Mesendoderm (in vitro differentiated cells): ENCODE results near the gene MBNL1.

ENCODE experiments used
- DNase-seq: peaks from one replicate; pipeline ENCODE4 v3.0.0; 2013
- H2AK5ac ChIP-seq: 2 replicates; pipeline ENCODE4 v1.6.1; 2013; ENCODE audit warnings: low read length, inconsistent platforms
- H2BK120ac ChIP-seq: 2 replicates; pipeline ENCODE4 v1.6.1; 2013; ENCODE audit warnings: low read depth, mild to moderate bottlenecking, low read length, moderate library complexity, mixed read lengths
- H2BK15ac ChIP-seq: replicated peaks from 2 replicates; pipeline ENCODE4 v1.6.1; 2013; ENCODE audit warnings: low read depth, mild to moderate bottlenecking, moderate library complexity
- H2BK5ac ChIP-seq: 2 replicates; pipeline ENCODE4 v1.6.1; 2013; ENCODE audit warnings: low read length, inconsistent platforms
- H3K18ac ChIP-seq: 2 replicates; pipeline ENCODE4 v1.6.1; 2013; ENCODE audit warnings: mild to moderate bottlenecking, low read length, mixed read lengths
- H3K23ac ChIP-seq: one replicate; pipeline ENCODE4 v1.6.1; 2013; ENCODE audit warnings: low read length
- H3K27ac ChIP-seq: 2 replicates; pipeline ENCODE4 v1.5.1; 2013; ENCODE audit warnings: low read depth, mild to moderate bottlenecking, inconsistent platforms, low read length, moderate library complexity
- H3K27me3 ChIP-seq: 2 replicates; pipeline ENCODE4 v1.6.1; 2013; ENCODE audit warnings: low read length, control low read depth, mild to moderate bottlenecking, inconsistent platforms; ENCODE audit not compliant: insufficient read depth, poor library complexity
- H3K36me3 ChIP-seq: 2 replicates; pipeline ENCODE4 v1.6.1; 2013; ENCODE audit warnings: low read length, inconsistent platforms; ENCODE audit not compliant: control insufficient read depth, insufficient read depth
- H3K4ac ChIP-seq: one replicate; pipeline ENCODE4 v1.6.1; 2013; ENCODE audit warnings: low read depth, mild to moderate bottlenecking, low read length, moderate library complexity
- H3K4me1 ChIP-seq: 2 replicates; pipeline ENCODE4 v1.6.1; 2013; ENCODE audit warnings: low read depth, low read length, inconsistent platforms; ENCODE audit not compliant: control insufficient read depth
- H3K4me2 ChIP-seq: 2 replicates; pipeline ENCODE4 v1.6.1; 2013; ENCODE audit warnings: low read length
- H3K4me3 ChIP-seq: 2 replicates; pipeline ENCODE4 v1.5.1; 2013; ENCODE audit warnings: mild to moderate bottlenecking, low read length
- H3K56ac ChIP-seq: one replicate; pipeline ENCODE4 v1.6.1; 2013; ENCODE audit warnings: low read length
- H3K79me1 ChIP-seq: 2 replicates; pipeline ENCODE4 v1.6.1; 2013; ENCODE audit warnings: low read length, inconsistent platforms
- H3K79me2 ChIP-seq: 2 replicates; pipeline ENCODE4 v1.6.1; 2013; ENCODE audit warnings: mild to moderate bottlenecking, low read length; ENCODE audit not compliant: control insufficient read depth, insufficient read depth
- H3K9ac ChIP-seq: 2 replicates; pipeline ENCODE4 v1.6.1; 2013; ENCODE audit warnings: low read length, inconsistent platforms
- H4K5ac ChIP-seq: one replicate; pipeline ENCODE4 v1.6.1; 2013; ENCODE audit warnings: low read length
- H4K8ac ChIP-seq: one replicate; pipeline ENCODE4 v1.6.1; 2013; ENCODE audit warnings: low read depth, mild to moderate bottlenecking, control low read depth, low read length, moderate library complexity
- WGBS: extraction: QIAGEN DNeasy Blood & Tissue Kit; methylation state at CpG from one replicate; pipeline ENCODE4 v1.1.7; 2013; ENCODE audit warnings: low lambda C conversion rate, missing lambda C conversion rate; ENCODE audit not compliant: insufficient coverage; ENCODE audit errors: extremely low coverage; 5-methylcytosine and 5-hydroxymethylcytosine counted together

MBNL1 gene

DNA sequence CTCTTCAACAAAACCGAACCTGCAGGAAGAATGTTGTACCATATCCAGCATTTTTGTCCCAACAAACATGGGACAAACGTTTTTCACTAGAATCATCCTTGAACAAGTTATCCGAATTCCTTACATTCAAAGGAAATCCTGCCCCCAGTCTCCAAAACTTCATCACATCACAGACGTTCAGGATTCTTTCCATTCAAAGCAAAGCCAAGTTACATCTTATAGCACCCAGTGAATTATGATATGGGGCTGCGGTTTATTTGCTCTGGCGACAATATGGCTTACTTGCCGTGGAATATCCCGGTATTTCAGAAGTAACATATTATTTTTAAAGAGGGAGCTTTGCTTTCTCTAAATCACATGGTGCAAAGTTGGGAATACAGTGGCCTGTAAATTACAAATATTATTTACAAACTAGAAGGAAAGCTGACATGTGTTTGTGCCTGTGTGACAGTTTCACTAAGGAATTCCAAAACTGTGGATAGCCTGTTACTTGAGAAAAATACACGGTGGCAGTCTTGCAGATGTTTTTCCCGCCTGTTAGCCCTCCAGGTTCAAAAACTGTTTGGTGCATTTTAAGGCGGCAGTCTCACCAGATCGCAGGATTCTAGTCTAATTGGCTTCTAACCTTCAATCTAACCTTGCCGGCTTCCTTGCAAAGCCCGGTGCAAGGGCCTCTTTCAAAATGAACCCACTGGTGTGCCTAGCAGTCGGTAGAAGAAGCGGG, 736 bp upstream of the MBNL1 start:
- Histone ChIP-seq H3K18ac (peak overlapping the region; percentile 54), H3K36me3 (no peaks in the 10 kb centered on the region), H2BK15ac (no peak overlapping the region), H3K4ac (no peak overlapping the region), H3K9ac (peak overlapping the region; percentile 57), H3K27me3 (peaks cover 4% of the 10 kb centered on the region), H4K8ac (no peak overlapping the region), H4K5ac (no peak overlapping the region), H3K56ac (peak overlapping the region; percentile 74), H3K4me2 (peak overlapping the region; percentile 70), H3K79me2 (peaks cover 6% of the 10 kb centered on the region), H2AK5ac (no peak overlapping the region), H3K79me1 (no peaks in the 10 kb centered on the region), H2BK120ac (no peak overlapping the region), H3K4me3 (no peak overlapping the region), H3K4me1 (no peaks in the 10 kb centered on the region), H3K27ac (peak overlapping the region; percentile 63), H3K23ac (no peak overlapping the region), H2BK5ac (no peak overlapping the region)
- DNase-seq = no peak
- no CpG with 5 or more reads among the region's 16 CpGs for WGBS

DNA sequence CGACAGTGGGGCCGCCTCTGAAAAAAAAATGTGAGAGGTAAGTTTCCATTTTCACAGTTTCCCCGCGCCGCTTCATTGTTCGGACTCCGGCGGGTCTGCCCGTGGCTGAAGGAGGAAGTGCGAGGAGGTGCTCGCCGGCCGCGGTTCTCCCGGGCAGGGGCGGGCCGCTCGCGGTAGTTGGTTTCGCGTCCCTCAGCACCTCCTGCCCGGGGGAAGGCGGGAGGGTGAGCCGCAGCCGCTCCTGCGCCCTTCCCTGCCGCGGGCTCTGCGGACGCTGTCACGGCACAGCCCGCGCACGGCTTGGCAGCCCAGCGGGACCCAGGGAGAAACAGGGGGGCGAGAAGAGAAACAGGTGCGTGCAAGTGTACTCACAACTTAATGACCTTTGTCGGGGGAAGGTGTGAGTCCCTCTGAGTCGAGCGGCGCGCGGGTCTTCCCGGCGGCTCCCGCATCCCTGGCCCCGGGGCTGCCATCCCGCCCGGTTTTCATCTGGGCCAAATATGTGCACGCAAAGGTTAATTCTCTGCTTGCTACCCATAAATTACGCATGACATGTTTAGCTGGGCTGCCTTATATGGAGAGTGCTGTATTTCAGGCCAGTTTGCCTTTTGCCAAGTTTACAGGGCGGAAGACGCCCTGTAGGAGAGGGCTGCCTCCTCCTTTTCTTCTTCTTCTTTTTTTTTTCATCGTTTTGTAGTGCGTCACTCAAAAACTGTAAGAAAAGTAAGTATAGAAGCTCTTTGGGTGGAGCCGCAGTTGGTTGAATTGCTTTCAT, 514 bp downstream of the MBNL1 start:
- Histone ChIP-seq H3K4me2 (peak overlapping the region; percentile 92), H3K27ac (peak overlapping the region; percentile 77), H2AK5ac (no peak overlapping the region), H3K9ac (peak overlapping the region; percentile 59), H2BK120ac (no peak overlapping the region), H4K5ac (no peak overlapping the region), H2BK15ac (no peak overlapping the region), H3K79me1 (no peaks in the 10 kb centered on the region), H3K79me2 (peaks cover 6% of the 10 kb centered on the region), H3K23ac (no peak overlapping the region), H3K4ac (no peak overlapping the region), H3K4me3 (peak overlapping the region; percentile 66), H3K18ac (peak overlapping the region; percentile 54), H3K27me3 (peaks cover 2% of the 10 kb centered on the region), H3K56ac (peak overlapping the region; percentile 77), H2BK5ac (no peak overlapping the region), H3K36me3 (no peaks in the 10 kb centered on the region), H4K8ac (no peak overlapping the region), H3K4me1 (no peaks in the 10 kb centered on the region)
- DNase-seq = peak; percentile 37
- no CpG with 5 or more reads among the region's 56 CpGs for WGBS

DNA sequence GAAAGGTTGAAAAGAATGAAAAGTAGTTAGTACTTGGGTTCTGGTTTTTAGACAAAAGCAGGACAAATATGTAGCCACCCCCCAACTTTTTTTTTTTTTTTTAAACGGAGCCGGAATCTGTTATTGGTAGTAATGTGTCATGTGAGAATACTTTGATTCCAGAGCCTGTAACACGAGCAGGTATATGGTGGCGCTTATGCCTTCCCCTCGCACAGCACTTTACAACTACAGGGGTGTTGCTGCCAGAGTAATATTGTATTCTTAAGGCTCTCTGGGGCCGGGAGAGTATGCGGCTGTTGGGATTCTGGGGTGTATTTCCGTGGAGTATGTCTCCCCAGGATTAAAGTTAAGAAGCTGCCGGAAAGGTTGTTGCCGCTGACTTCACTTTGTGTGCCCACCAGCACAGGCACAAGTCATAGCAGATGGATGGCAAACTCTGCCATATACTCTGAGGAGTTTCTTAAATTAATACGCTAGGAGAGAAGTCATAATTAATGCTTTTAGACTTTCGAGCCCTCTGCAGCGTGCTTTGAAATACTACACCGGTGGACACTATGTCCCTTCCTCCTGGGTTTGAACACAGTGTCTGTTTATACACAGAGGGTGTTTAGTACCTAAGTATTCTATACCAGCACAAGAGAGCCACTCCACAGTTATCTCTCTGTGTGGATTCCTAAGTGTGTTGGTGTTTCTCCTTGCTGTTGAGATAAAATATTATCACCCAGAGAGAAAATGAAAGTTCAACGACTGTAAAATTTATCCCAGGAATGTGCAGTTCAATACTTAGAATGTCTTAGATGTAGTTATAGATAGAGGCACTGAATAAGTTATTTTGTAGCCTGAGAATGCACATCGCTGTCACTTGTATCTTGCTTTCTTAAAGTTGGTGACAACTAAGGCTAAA, 1.4 kb downstream of the MBNL1 start:
- H3K27ac ChIP-seq = no peak overlapping the region
- no peak overlapping the region for H3K4me3 ChIP-seq
- H2BK120ac ChIP-seq = no peak overlapping the region
- peak overlapping the region; percentile 92 for H3K4me2 ChIP-seq
- no peak overlapping the region for H4K5ac ChIP-seq
- H2BK5ac ChIP-seq = no peak overlapping the region
- H3K4ac ChIP-seq = no peak overlapping the region
- H2BK15ac ChIP-seq = no peak overlapping the region
- peak; percentile 26 for DNase-seq
- H3K79me2 ChIP-seq = peaks cover 6% of the 10 kb centered on the region
- no CpG with 5 or more reads among the region's 16 CpGs for WGBS
- no peak overlapping the region for H3K18ac ChIP-seq
- peaks cover 2% of the 10 kb centered on the region for H3K27me3 ChIP-seq
- H3K79me1 ChIP-seq = no peaks in the 10 kb centered on the region
- H3K9ac ChIP-seq = peak overlapping the region; percentile 59
- H2AK5ac ChIP-seq = no peak overlapping the region
- no peaks in the 10 kb centered on the region for H3K4me1 ChIP-seq
- H3K36me3 ChIP-seq = no peaks in the 10 kb centered on the region
- peak overlapping the region; percentile 77 for H3K56ac ChIP-seq
- no peak overlapping the region for H4K8ac ChIP-seq
- no peak overlapping the region for H3K23ac ChIP-seq

DNA sequence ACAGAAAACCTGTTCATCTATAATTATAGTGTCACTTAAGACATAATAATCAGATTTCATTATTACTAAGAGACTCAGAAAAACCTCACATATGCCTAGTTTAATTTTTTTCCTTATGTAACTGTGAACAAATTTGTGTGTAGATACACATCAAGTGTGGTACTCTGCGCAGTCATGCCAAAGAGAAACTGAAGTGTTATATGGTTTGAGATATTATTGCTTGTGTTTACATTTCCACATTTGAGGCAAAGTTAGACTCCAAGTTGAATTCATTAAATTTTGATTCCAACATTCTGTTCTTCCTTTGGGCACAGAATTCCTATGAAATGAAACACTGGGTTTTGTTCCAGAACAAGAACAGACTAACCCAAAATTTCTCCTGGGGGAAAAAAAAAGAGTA, 2.2 kb downstream of the MBNL1 start:
- no peak overlapping the region for H2BK15ac ChIP-seq
- H4K5ac ChIP-seq = no peak overlapping the region
- no peak overlapping the region for H3K9ac ChIP-seq
- peaks cover 6% of the 10 kb centered on the region for H3K79me2 ChIP-seq
- H2AK5ac ChIP-seq = no peak overlapping the region
- H3K56ac ChIP-seq = no peak overlapping the region
- H3K4me3 ChIP-seq = no peak overlapping the region
- H3K4ac ChIP-seq = no peak overlapping the region
- WGBS = no CpG with 5 or more reads among the region's 1 CpG
- H4K8ac ChIP-seq = no peak overlapping the region
- H3K4me2 ChIP-seq = no peak overlapping the region
- H3K27ac ChIP-seq = no peak overlapping the region
- no peaks in the 10 kb centered on the region for H3K79me1 ChIP-seq
- DNase-seq = no peak
- H3K36me3 ChIP-seq = no peaks in the 10 kb centered on the region
- no peak overlapping the region for H3K23ac ChIP-seq
- no peak overlapping the region for H2BK5ac ChIP-seq
- H3K27me3 ChIP-seq = peaks cover 2% of the 10 kb centered on the region
- no peak overlapping the region for H3K18ac ChIP-seq
- no peak overlapping the region for H2BK120ac ChIP-seq
- H3K4me1 ChIP-seq = no peaks in the 10 kb centered on the region

DNA sequence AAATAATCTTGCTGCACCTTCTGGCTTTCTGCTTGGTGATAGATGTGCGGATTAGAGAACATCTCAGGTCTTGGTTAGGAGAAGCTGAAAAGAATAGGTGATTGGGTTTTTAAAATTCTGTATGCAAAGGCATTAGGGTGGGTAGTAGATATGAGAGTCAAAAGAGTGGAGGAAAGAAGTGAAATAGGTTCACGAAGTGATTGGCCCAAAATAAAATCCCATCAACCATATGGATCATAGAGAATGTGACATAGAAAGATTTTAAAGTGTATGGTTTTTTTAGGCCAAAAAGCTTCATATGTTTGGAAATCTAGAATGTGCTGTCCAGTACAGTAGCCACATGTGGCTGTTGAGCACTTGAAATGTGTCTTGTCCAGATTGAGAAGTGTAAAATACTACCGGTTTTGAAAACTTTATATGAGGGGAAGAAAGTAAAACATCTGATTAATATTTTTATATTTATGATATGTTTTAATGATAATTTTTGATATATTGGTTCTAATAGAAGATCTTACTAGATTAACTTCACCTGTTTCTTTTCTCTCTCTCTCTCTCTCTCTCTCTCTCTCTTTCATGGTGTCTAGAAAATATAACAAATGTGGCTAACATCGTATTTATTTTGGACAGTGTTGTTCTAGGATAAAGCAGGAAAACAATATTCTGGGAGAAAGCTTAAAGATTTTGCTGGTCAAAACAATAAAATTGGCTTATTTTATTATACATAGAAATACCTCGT, 2.9 kb downstream of the MBNL1 start:
- no peak overlapping the region for H3K4me2 ChIP-seq
- DNase-seq = no peak
- no peak overlapping the region for H4K5ac ChIP-seq
- H3K56ac ChIP-seq = no peak overlapping the region
- H2BK120ac ChIP-seq = no peak overlapping the region
- no peaks in the 10 kb centered on the region for H3K79me1 ChIP-seq
- 100% methylated on average over 1 of the region's 5 CpGs for WGBS
- H3K27ac ChIP-seq = no peak overlapping the region
- H3K27me3 ChIP-seq = peaks cover 2% of the 10 kb centered on the region
- H3K18ac ChIP-seq = no peak overlapping the region
- no peak overlapping the region for H2BK15ac ChIP-seq
- H3K36me3 ChIP-seq = no peaks in the 10 kb centered on the region
- H3K4me1 ChIP-seq = no peaks in the 10 kb centered on the region
- H2BK5ac ChIP-seq = no peak overlapping the region
- H3K4ac ChIP-seq = no peak overlapping the region
- H2AK5ac ChIP-seq = no peak overlapping the region
- no peak overlapping the region for H3K23ac ChIP-seq
- H3K4me3 ChIP-seq = no peak overlapping the region
- peaks cover 6% of the 10 kb centered on the region for H3K79me2 ChIP-seq
- no peak overlapping the region for H4K8ac ChIP-seq
- no peak overlapping the region for H3K9ac ChIP-seq
